ENCODE data around the gene RAPGEF2.
"Not testable (repeated sequence)": the region's sequence is repeated elsewhere in the genome, so short reads cannot be mapped to it uniquely, and the experiment has no call there.

Gene RAPGEF2

GRCh38 chr4:159102622-159103383, at the start of gene RAPGEF2:
RAPGEF2 (plus strand) TSS chr4:159103079; CDS start chr4:159104163, 1,084 bp downstream.
- DNase-seq, result peak; percentile 82

- DNase-seq, result no peak
Measured at GRCh38 chr4:159055833-159056232, 47.0 kb upstream of the RAPGEF2 start.

GRCh38 chr4:159060161-159060560, 42.7 kb upstream of the RAPGEF2 start:
- no peak for DNase-seq

GRCh38 chr4:159062381-159062780, 40.5 kb upstream of the RAPGEF2 start:
- DNase-seq, result no peak

- DNase-seq, result no peak
Measured at GRCh38 chr4:159065513-159066240, 37.2 kb upstream of the RAPGEF2 start.

GRCh38 chr4:159068139-159068538, 34.7 kb upstream of the RAPGEF2 start:
- DNase-seq, result not testable (repeated sequence)

GRCh38 chr4:159069922-159070321, 33.0 kb upstream of the RAPGEF2 start:
- DNase-seq, result no peak

- DNase-seq, result no peak
Measured at GRCh38 chr4:159070742-159071141, 32.1 kb upstream of the RAPGEF2 start.

- DNase-seq, result no peak
Measured at GRCh38 chr4:159071178-159071968, 31.5 kb upstream of the RAPGEF2 start.

GRCh38 chr4:159071969-159072765, 30.7 kb upstream of the RAPGEF2 start:
- no peak for DNase-seq

- DNase-seq, result no peak
Measured at GRCh38 chr4:159075531-159075932, 27.3 kb upstream of the RAPGEF2 start.

GRCh38 chr4:159077018-159077417, 25.9 kb upstream of the RAPGEF2 start:
- DNase-seq, result not testable (repeated sequence)

GRCh38 chr4:159077702-159078495, 25.0 kb upstream of the RAPGEF2 start:
- DNase-seq, result no peak

GRCh38 chr4:159079074-159079473, 23.8 kb upstream of the RAPGEF2 start:
- no peak for DNase-seq

- no peak for DNase-seq
Measured at GRCh38 chr4:159086606-159087005, 16.3 kb upstream of the RAPGEF2 start.

GRCh38 chr4:159090255-159090654, 12.6 kb upstream of the RAPGEF2 start:
- DNase-seq, result no peak

GRCh38 chr4:159094156-159094555, 8.7 kb upstream of the RAPGEF2 start:
- DNase-seq, result not testable (repeated sequence)

GRCh38 chr4:159096434-159096833, 6.4 kb upstream of the RAPGEF2 start:
- no peak for DNase-seq

- no peak for DNase-seq
Measured at GRCh38 chr4:159097144-159097543, 5.7 kb upstream of the RAPGEF2 start.

GRCh38 chr4:159097785-159098184, 5.1 kb upstream of the RAPGEF2 start:
- no peak for DNase-seq

- DNase-seq, result no peak
Measured at GRCh38 chr4:159098482-159099127, 4.3 kb upstream of the RAPGEF2 start.

Measured in activated gamma-delta T cell treated with Interleukin-2 at 50 U/mL for 16 hours (primary cell).